Mucosa of descending colon (tissue), 3 donors: ENCODE measurements around the gene GLRA1. TPM values are rescaled to one million over a fixed set of nuclear protein-coding genes. Genes with fewer than 3 reads are reported as not detected.
"Not testable (repeated sequence)": the region's sequence is repeated elsewhere in the genome, so short reads cannot be mapped to it uniquely, and the experiment has no call there.

Source experiments
- ATAC-seq: fragments of 200-7000 bp; cut with Tn5 transposase; one replicate; pipeline ENCODE4 v1.9.1; 2020; ENCODE audit warnings: mild to moderate bottlenecking, moderate library complexity
- DNase-seq, 3 donors: peaks; one replicate each; pipeline ENCODE4 v3.0.0-alpha.2; 2020
- H3K36me3 ChIP-seq: fragments of 200-600 bp; one replicate; pipeline ENCODE4 v1.8.0; 2021; ENCODE audit warnings: low read depth, mild to moderate bottlenecking
- H3K4me1 ChIP-seq: fragments of 200-600 bp; one replicate; pipeline ENCODE4 v1.8.0; 2021; ENCODE audit warnings: low read depth, mild to moderate bottlenecking
- H3K4me3 ChIP-seq: fragments of 200-600 bp; one replicate; pipeline ENCODE4 v1.8.0; 2021; ENCODE audit warnings: mild to moderate bottlenecking
- H3K9me3 ChIP-seq: fragments of 200-600 bp; one replicate; pipeline ENCODE4 v1.8.0; 2021; ENCODE audit warnings: mild to moderate bottlenecking
- CTCF ChIP-seq: fragments of 200-600 bp; IDR thresholded peaks from one replicate; pipeline ENCODE4 v1.8.0; 2022; ENCODE audit warnings: antibody characterized with exemption, mild to moderate bottlenecking
- intact Hi-C, 2 donors: fragments of 100-400 bp; cut with DNase I in 1 of 2; cut with micrococcal nuclease in 1 of 2; formaldehyde crosslinking; loops; one replicate each; pipeline versions ENCODE4 v1.11.0 to v1.11.1; 2022; cut with DNase I, micrococcal nuclease
- total RNA-seq, 3 donors: library from RNA; stranded (reverse); fragmentation: NEBNext Ultra II Directional in 2 of 3; extraction: Animal tissue kit (Norgen Biotek cat#: 25700) in 2 of 3; gene quantifications; one replicate each; pipeline versions ENCODE4 v1.2.1 to v1.2.4, GENCODE V29; 2021 to 2023
- donor health status: DM: no; HTN: no; CAD: no; lungs with moderate emphysema.
- donor health status: DM: no; HTN: no; CAD: no.
- donor health status: DM: no; HTN: yes; CAD: no.

Gene GLRA1
- total RNA-seq, 3 donors from 2014 or later = not detected

GRCh38 chr5:151846765-151847164 lies 77.9 kb downstream of the GLRA1 start:
- ATAC-seq (no peak), DNase-seq (no peak)
- intact Hi-C loops = no loop called here
- no peak for TF ChIP-seq CTCF
- Histone ChIP-seq H3K9me3 (no peaks in the 10 kb centered on the region), H3K36me3 (no peaks in the 10 kb centered on the region), H3K4me3 (no peak overlapping the region), H3K4me1 (no peaks in the 10 kb centered on the region)

DNA sequence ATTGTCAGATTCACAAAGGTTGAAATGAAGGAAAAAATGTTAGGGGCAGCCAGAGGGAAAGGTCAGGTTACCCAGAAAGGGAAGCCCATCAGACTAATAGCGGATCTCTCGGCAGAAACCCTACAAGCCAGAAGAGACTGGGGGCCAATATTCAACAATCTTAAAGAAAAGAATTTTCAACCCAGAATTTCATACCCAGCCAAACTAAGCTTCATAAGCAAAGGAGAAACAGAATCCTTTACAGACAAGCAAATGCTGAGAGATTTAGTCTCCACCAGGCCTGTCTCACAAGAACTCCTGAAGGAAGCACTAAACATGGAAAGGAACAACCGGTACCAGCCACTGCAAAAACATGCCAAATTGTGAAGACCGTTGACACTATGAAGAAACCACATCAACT lies 91.8 kb downstream of the GLRA1 start:
- ATAC-seq, H3K4me1 ChIP-seq, H3K36me3 ChIP-seq, DNase-seq, H3K4me3 ChIP-seq, intact Hi-C loops: not testable (repeated sequence)
- peaks cover 68% of the 10 kb centered on the region for H3K9me3 ChIP-seq

DNA sequence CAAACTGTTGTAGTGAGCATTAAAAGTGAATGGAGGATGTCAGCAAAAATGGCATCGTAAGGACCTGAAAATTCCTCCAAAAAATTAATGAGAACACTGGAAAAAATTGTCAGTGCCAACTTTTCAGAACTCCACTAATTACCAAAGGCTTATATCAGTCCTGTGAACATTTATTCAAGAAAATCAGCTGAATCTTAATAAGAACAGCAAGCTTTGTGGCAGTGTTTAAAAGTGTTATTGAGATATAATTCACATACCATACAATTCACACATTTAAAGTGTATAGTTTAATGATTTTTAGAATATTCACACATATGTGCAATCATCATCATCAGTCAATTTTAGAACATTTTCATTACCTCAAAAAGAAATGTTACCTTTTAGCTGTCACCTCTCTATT lies 95.3 kb downstream of the GLRA1 start:
- Histone ChIP-seq H3K36me3 (no peaks in the 10 kb centered on the region), H3K9me3 (peaks cover 36% of the 10 kb centered on the region), H3K4me3 (no peak overlapping the region), H3K4me1 (no peaks in the 10 kb centered on the region)
- ATAC-seq = no peak
- intact Hi-C loops = loop anchor here in 1 of 2 donors (10.0 kb wide), 1 partner anchor 315 kb away; no protein-coding TSS in a partner anchor
- no peak for TF ChIP-seq CTCF
- no peak for DNase-seq

GRCh38 chr5:151825445-151825844 lies 99.2 kb downstream of the GLRA1 start:
- intact Hi-C loops = loop anchor here (2.0 to 10.0 kb wide), 2 partner anchors 317 to 319 kb away; no protein-coding TSS in a partner anchor
- ATAC-seq (peak; percentile 89), DNase-seq (peak in 2 of 3 donors; percentile 30 to 76)
- no peaks in the 10 kb centered on the region for H3K9me3 ChIP-seq
- H3K36me3 ChIP-seq = no peaks in the 10 kb centered on the region
- TF ChIP-seq CTCF = peak; percentile 34
- no peak overlapping the region for H3K4me3 ChIP-seq
- H3K4me1 ChIP-seq = no peaks in the 10 kb centered on the region

GRCh38 chr5:151822141-151822540 lies 102.5 kb downstream of the GLRA1 start:
- Histone ChIP-seq H3K4me1 (no peaks in the 10 kb centered on the region), H3K36me3 (no peaks in the 10 kb centered on the region), H3K9me3 (no peaks in the 10 kb centered on the region), H3K4me3 (no peak overlapping the region)
- DNase-seq (no peak), ATAC-seq (no peak)
- intact Hi-C loops = loop anchor here in 1 of 2 donors (10.0 kb wide), 1 partner anchor 323 kb away; no protein-coding TSS in a partner anchor
- no peak for TF ChIP-seq CTCF

DNA sequence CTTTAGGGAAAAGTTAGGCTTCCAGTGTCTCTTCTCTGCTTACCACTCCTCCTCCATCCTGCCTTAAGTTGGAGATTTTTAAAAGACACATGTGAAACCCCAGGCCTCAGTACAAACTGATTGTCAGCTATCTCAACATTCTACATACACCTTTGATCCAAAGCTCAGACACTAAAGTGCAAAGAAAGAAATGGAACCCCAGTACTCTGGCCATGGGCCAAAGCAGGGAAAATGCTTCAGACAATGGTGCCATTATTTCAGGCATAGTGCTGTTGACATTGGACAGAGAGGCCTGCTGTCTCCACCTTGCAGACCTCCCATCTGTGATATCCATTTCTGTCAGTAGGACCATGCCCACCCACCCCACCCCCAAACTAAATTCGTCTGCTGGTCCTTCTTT lies 103.7 kb downstream of the GLRA1 start:
- TF ChIP-seq CTCF = no peak
- no peaks in the 10 kb centered on the region for H3K4me1 ChIP-seq
- H3K9me3 ChIP-seq = no peaks in the 10 kb centered on the region
- ATAC-seq = no peak
- no peaks in the 10 kb centered on the region for H3K36me3 ChIP-seq
- no peak overlapping the region for H3K4me3 ChIP-seq
- peak in 1 of 3 donors; percentile 14 for DNase-seq
- intact Hi-C loops = loop anchor here in 1 of 2 donors (10.0 kb wide), 1 partner anchor 324 kb away; no protein-coding TSS in a partner anchor
